ENCODE measurements around the gene ARMC7.

DNA sequence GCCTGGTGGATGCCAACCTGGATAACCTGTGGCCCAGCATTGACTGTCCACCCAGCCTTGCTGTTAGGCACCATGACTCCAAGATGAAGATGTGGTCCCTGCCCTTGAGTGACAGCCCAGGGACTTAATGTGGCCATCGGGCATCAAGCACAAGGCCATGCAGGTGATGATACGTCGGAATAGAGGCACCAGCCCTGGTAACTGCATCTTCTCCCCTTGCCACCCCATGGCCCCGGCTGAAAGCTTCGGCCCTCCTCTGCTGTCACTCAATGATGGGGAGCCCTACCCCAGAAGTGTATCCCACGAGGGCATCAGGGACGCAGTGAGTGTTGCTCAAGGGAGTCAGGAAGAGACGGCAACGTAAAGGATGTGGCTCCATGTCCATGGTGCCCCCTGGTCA, 19.8 kb downstream of the ARMC7 start:
- TF ChIP-seq CTCF (conservative IDR thresholded peaks at IDR 0.05; ENCODE audit: low read depth, low read length) (no peak), SMC3 (IDR thresholded peaks at IDR 0.05; ENCODE audit: low read depth, low read length) (no peak), MAFK (IDR thresholded peaks at IDR 0.05; ENCODE audit: low read depth, low read length) (no peak), CEBPB (IDR thresholded peaks at IDR 0.05; ENCODE audit: low read depth, low read length) (no peak), MAZ (IDR thresholded peaks at IDR 0.05; ENCODE audit: borderline replicate concordance, low read depth, low read length) (no peak), BHLHE40 (IDR thresholded peaks at IDR 0.05; ENCODE audit: low read depth, low read length) (no peak), FOS (IDR thresholded peaks at IDR 0.05; ENCODE audit: low read depth, low read length) (no peak), POLR2A (IDR thresholded peaks at IDR 0.05; ENCODE audit: low read depth, low read length) (no peak), RAD21 (IDR thresholded peaks at IDR 0.05; ENCODE audit: low read length) (no peak)
